K562 (cell line): ENCODE data around the gene ZSWIM4. TPM values are rescaled to one million over a fixed set of nuclear protein-coding genes. Genes with fewer than 3 reads are reported as not detected.

Source experiments
- DNMT1 ChIP-seq: fragments of 450-650 bp; IDR thresholded peaks from 2 replicates; pipeline ENCODE4 v1.6.1; 2016; ENCODE audit warnings: antibody characterized with exemption, mild to moderate bottlenecking
- KDM5B ChIP-seq: fragments of 200-600 bp; sonication (generic); IDR thresholded peaks from 2 replicates; pipeline ENCODE4 v1.6.1; 2012; ENCODE audit warnings: low read depth, mild to moderate bottlenecking, moderate library complexity, low read length, control low read depth, inconsistent platforms; ENCODE audit not compliant: insufficient replicate concordance
- polyA plus RNA-seq, 8 experiments: library from polyadenylated mRNA; depleted of rRNA in 4 of 8; stranded (reverse) in 5 of 8; unstranded in 3 of 8; fragments of >200 nt; fragmentation: Nextera tagmentation in 2 of 8; fragmentation: Illumina TruSeq in 1 of 8; extraction: Ambion mirVana in 2 of 8; extraction: Trizol in 1 of 8; gene quantifications; 2 replicates each; pipeline versions ENCODE4 v1.2.1 to v1.2.3, GENCODE V29; 2011 to 2014; ENCODE audit warnings: inconsistent platforms in 1 of 8, missing spikeins in 1 of 8
- total RNA-seq, 7 experiments: library from RNA; depleted of rRNA in 6 of 7; stranded (reverse); fragments of >200 nt in 6 of 7; fragmentation: Illumina TruSeq in 2 of 7; extraction: Trizol in 2 of 7; gene quantifications; 2 replicates each; pipeline versions ENCODE4 v1.2.1 to v1.2.3, GENCODE V29; 2011 to 2021; ENCODE audit warnings: low replicate concordance in 1 of 7
- TF ChIP-seq, protein P1 (sequence below), 2 experiments: fragments of 450-650 bp; IDR thresholded peaks; 2 replicates each; pipeline ENCODE4 v1.6.1; 2016; ENCODE audit warnings: mild to moderate bottlenecking in 2 of 2, borderline replicate concordance in 1 of 2, low read depth in 1 of 2, moderate library complexity in 1 of 2
- TF ChIP-seq, protein P2 (sequence below): fragments of 200-800 bp; sonication (Bioruptor generic); IDR thresholded peaks from 2 replicates; pipeline ENCODE4 v1.6.1; 2017; ENCODE audit warnings: missing genetic modification characterization, missing compliant biosample characterization
- TF ChIP-seq, protein P3 (sequence below): fragments of 250-450 bp; sonication (Bioruptor Pico); IDR thresholded peaks from 2 replicates; pipeline ENCODE4 v1.4.0; 2020

The ZSWIM4 gene
- total and polyA plus RNA-seq, 9 of the 15 experiments (the other 6 are each of a cell fraction or from before 2014, with no cell fraction given) = 0.25 to 3.7 (median 0.79) TPM; not detected in 2

DNA sequence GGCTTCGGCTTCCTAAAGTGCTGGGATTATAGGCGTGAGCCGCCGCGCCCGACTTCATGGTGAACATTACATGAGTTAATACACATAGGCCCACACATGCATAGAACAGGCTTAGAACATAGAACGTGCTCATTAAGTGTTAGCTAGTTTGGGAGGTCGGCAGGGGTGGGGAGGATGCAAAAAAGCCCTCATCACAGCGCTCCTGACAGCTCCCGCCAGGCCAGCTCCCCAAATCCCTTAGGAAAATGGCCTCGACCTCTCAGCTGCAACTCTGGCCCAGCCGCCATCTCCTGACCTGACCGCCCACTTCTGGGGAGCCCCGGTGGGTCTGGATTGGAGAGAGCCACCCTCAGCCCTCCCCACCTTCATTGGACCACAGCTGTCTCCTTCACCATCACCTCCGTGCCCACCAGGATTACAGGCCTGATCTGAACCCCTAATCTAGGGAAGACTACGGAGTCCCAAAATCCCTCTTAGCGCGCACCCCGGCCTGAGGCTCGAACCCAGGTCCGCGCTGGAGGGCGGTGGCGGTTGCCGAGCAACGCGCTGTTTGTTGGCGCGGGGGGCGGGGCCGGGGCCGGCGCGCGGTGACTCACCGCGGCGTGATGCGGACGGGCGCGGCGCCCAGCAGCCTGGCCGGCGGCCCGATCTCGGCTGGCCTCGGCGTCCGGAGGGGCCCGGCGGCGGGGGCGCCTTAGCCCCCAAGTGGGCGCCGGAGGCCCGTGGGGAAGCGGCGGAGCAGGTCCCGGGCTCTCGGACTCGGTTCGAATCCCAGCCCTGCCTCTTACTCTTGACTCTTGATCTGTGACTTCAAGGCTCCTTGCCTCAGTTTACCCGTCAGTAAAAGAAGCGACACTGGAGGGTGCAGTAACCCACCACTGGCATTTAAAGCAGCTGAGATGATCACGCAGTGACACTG lies 55.0 kb downstream of the ZSWIM4 start (continued):
- TF ChIP-seq, protein P1, sequence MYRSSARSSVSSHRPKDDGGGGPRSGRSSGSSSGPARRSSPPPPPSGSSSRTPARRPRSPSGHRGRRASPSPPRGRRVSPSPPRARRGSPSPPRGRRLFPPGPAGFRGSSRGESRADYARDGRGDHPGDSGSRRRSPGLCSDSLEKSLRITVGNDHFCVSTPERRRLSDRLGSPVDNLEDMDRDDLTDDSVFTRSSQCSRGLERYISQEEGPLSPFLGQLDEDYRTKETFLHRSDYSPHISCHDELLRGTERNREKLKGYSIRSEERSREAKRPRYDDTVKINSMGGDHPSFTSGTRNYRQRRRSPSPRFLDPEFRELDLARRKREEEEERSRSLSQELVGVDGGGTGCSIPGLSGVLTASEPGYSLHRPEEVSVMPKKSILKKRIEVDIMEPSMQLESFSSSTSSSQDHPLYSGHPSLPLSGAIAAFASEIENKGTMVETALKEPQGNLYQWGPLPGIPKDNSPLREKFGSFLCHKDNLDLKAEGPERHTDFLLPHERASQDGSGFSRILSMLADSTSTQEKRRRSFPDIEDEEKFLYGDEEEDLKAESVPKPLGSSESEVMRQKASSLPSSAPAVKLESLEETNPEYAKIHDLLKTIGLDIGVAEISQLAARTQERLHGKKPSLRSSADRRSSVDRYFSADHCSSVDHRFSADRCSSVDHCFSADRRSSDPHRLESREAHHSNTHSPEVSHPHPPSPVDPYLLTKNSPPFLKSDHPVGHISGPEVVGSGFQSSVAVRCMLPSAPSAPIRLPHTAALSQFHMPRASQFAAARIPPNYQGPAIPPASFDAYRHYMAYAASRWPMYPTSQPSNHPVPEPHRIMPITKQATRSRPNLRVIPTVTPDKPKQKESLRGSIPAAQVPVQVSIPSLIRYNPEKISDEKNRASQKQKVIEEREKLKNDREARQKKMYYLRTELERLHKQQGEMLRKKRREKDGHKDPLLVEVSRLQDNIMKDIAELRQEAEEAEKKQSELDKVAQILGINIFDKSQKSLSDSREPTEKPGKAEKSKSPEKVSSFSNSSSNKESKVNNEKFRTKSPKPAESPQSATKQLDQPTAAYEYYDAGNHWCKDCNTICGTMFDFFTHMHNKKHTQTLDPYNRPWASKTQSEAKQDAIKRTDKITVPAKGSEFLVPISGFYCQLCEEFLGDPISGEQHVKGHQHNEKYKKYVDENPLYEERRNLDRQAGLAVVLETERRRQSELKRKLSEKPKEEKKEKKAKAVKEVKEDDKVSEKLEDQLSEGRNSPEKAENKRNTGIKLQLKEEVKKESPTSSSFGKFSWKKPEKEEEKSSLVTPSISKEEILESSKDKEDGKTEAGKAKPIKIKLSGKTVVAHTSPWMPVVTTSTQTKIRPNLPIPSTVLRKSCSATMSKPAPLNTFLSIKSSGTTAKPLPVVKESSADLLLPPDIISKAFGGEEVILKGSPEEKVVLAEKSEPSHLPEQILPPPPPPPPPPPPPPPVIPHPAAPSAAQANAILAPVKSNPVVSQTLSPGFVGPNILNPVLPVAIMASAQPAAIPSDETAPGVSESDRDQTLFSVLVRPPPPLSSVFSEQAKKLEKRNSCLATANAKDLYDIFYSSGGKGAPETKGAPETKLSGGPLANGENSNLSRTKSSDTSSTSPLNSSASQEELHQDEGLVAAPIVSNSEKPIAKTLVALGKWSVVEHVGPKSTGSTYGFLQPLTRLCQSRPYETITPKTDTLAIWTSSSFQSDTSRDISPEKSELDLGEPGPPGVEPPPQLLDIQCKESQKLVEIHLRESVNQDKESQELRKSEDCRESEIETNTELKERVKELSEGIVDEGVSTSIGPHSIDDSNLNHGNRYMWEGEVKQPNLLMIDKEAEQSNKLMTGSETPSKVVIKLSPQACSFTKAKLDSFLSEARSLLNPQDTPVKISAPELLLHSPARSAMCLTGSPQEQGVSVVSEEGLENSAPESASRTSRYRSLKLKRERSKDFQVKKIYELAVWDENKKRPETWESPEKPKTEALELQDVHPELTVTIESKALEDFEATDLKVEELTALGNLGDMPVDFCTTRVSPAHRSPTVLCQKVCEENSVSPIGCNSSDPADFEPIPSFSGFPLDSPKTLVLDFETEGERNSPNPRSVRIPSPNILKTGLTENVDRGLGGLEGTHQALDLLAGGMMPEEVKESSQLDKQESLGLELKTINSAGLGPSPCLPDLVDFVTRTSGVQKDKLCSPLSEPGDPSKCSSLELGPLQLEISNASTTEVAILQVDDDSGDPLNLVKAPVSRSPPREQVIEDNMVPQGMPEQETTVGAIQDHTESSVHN (IDR thresholded peaks at IDR 0.05; ENCODE audit: borderline replicate concordance in 1 of 2, low read depth in 1 of 2) = no peak
- TF ChIP-seq, protein P2, sequence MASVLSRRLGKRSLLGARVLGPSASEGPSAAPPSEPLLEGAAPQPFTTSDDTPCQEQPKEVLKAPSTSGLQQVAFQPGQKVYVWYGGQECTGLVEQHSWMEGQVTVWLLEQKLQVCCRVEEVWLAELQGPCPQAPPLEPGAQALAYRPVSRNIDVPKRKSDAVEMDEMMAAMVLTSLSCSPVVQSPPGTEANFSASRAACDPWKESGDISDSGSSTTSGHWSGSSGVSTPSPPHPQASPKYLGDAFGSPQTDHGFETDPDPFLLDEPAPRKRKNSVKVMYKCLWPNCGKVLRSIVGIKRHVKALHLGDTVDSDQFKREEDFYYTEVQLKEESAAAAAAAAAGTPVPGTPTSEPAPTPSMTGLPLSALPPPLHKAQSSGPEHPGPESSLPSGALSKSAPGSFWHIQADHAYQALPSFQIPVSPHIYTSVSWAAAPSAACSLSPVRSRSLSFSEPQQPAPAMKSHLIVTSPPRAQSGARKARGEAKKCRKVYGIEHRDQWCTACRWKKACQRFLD (CRISPR knock-in tag) = no peak; the same call in 1 of the 2 replicates
- TF ChIP-seq KDM5B (peak; percentile 19), DNMT1 (no peak)
- TF ChIP-seq, protein P3, sequence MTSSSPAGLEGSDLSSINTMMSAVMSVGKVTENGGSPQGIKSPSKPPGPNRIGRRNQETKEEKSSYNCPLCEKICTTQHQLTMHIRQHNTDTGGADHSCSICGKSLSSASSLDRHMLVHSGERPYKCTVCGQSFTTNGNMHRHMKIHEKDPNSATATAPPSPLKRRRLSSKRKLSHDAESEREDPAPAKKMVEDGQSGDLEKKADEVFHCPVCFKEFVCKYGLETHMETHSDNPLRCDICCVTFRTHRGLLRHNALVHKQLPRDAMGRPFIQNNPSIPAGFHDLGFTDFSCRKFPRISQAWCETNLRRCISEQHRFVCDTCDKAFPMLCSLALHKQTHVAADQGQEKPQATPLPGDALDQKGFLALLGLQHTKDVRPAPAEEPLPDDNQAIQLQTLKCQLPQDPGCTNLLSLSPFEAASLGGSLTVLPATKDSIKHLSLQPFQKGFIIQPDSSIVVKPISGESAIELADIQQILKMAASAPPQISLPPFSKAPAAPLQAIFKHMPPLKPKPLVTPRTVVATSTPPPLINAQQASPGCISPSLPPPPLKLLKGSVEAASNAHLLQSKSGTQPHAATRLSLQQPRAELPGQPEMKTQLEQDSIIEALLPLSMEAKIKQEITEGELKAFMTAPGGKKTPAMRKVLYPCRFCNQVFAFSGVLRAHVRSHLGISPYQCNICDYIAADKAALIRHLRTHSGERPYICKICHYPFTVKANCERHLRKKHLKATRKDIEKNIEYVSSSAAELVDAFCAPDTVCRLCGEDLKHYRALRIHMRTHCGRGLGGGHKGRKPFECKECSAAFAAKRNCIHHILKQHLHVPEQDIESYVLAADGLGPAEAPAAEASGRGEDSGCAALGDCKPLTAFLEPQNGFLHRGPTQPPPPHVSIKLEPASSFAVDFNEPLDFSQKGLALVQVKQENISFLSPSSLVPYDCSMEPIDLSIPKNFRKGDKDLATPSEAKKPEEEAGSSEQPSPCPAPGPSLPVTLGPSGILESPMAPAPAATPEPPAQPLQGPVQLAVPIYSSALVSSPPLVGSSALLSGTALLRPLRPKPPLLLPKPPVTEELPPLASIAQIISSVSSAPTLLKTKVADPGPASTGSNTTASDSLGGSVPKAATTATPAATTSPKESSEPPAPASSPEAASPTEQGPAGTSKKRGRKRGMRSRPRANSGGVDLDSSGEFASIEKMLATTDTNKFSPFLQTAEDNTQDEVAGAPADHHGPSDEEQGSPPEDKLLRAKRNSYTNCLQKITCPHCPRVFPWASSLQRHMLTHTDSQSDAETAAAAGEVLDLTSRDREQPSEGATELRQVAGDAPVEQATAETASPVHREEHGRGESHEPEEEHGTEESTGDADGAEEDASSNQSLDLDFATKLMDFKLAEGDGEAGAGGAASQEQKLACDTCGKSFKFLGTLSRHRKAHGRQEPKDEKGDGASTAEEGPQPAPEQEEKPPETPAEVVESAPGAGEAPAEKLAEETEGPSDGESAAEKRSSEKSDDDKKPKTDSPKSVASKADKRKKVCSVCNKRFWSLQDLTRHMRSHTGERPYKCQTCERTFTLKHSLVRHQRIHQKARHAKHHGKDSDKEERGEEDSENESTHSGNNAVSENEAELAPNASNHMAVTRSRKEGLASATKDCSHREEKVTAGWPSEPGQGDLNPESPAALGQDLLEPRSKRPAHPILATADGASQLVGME = no peak
